ENCODE results near the gene PEX5L.

- TF ChIP-seq, protein P1, sequence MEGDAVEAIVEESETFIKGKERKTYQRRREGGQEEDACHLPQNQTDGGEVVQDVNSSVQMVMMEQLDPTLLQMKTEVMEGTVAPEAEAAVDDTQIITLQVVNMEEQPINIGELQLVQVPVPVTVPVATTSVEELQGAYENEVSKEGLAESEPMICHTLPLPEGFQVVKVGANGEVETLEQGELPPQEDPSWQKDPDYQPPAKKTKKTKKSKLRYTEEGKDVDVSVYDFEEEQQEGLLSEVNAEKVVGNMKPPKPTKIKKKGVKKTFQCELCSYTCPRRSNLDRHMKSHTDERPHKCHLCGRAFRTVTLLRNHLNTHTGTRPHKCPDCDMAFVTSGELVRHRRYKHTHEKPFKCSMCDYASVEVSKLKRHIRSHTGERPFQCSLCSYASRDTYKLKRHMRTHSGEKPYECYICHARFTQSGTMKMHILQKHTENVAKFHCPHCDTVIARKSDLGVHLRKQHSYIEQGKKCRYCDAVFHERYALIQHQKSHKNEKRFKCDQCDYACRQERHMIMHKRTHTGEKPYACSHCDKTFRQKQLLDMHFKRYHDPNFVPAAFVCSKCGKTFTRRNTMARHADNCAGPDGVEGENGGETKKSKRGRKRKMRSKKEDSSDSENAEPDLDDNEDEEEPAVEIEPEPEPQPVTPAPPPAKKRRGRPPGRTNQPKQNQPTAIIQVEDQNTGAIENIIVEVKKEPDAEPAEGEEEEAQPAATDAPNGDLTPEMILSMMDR (IDR thresholded peaks at IDR 0.05), result no peak
- TF ChIP-seq POLR2A (IDR thresholded peaks at IDR 0.05), result no peak
Measured at GRCh38 chr3:180002006-180002405, 34.7 kb downstream of the PEX5L start.
